IMR-90 (cell line): ENCODE results near the gene PSG5. TPM values are rescaled to one million over a fixed set of nuclear protein-coding genes. Genes with fewer than 3 reads are reported as not detected.
"Not testable (repeated sequence)": the region's sequence is repeated elsewhere in the genome, so short reads cannot be mapped to it uniquely, and the experiment has no call there.

Source experiments
- ATAC-seq: fragments of 200-7000 bp; cut with Tn5 transposase; 2 replicates; pipeline ENCODE4 v1.9.1; 2020; ENCODE audit warnings: low read depth, mild to moderate bottlenecking, moderate library complexity
- BruUV-seq: library from RNA; stranded (reverse); fragments of 400-500 nt; replicated peaks from 2 replicates; lab custom pipeline; 2021; lab: Mats Ljungman, UMichigan
- CTCF ChIA-PET: fragments of 300-600 bp; formaldehyde crosslinking; extraction: SDS; loops from one replicate; lab custom pipeline; 2021; ENCODE audit warnings: antibody characterized with exemption; lab: Yijun Ruan, JAX
- POLR2A ChIA-PET: fragments of 300-600 bp; sonication (Branson Sonifier 250); formaldehyde crosslinking; loops from one replicate; lab custom pipeline; 2022; ENCODE audit warnings: antibody characterized with exemption; ENCODE audit not compliant: unreplicated experiment; lab: Charles Lee
- DNase-seq: peaks from one replicate; pipeline ENCODE4 v3.0.0; 2013
- H2AFZ ChIP-seq: replicated peaks from 2 replicates; pipeline ENCODE3; 2013; ENCODE audit warnings: low read length, mild to moderate bottlenecking; ENCODE audit not compliant: poor library complexity
- H2AK5ac ChIP-seq: 2 replicates; pipeline ENCODE4 v1.6.1; 2013; ENCODE audit warnings: low read depth, low read length, inconsistent platforms
- H2AK9ac ChIP-seq: replicated peaks from 2 replicates; pipeline ENCODE3; 2013; ENCODE audit warnings: mild to moderate bottlenecking, low read depth, low read length, moderate library complexity; ENCODE audit not compliant: poor library complexity
- H2BK120ac ChIP-seq: 2 replicates; pipeline ENCODE4 v1.6.1; 2013; ENCODE audit warnings: low read depth, low read length, inconsistent platforms
- H2BK15ac ChIP-seq: 3 replicates; pipeline ENCODE4 v1.6.1; 2013; ENCODE audit warnings: low read depth, low read length, inconsistent platforms
- H2BK20ac ChIP-seq: 2 replicates; pipeline ENCODE4 v1.6.1; 2013; ENCODE audit warnings: low read depth, mild to moderate bottlenecking, inconsistent platforms, low read length, moderate library complexity
- H2BK5ac ChIP-seq: 2 replicates; pipeline ENCODE4 v1.6.1; 2013; ENCODE audit warnings: mild to moderate bottlenecking, low read depth, low read length, inconsistent platforms; ENCODE audit not compliant: poor library complexity, severe bottlenecking
- H3K14ac ChIP-seq: replicated peaks from 2 replicates; pipeline ENCODE4 v1.6.1; 2013; ENCODE audit warnings: low read depth, low read length, inconsistent platforms
- H3K18ac ChIP-seq: 2 replicates; pipeline ENCODE4 v1.6.1; 2013; ENCODE audit warnings: low read depth, low read length, control low read depth
- H3K23ac ChIP-seq: 2 replicates; pipeline ENCODE4 v1.6.1; 2013; ENCODE audit warnings: low read depth, low read length, inconsistent platforms
- H3K27ac ChIP-seq: 2 replicates; pipeline ENCODE4 v1.5.1; 2013; ENCODE audit warnings: mild to moderate bottlenecking, control low read depth, low read length; ENCODE audit not compliant: insufficient read depth
- H3K27me3 ChIP-seq: 2 replicates; pipeline ENCODE4 v1.6.1; 2013; ENCODE audit warnings: low read length; ENCODE audit not compliant: control insufficient read depth, insufficient read depth
- H3K36me3 ChIP-seq: 2 replicates; pipeline ENCODE4 v1.6.1; 2013; ENCODE audit warnings: low read length, mixed read lengths; ENCODE audit not compliant: control insufficient read depth, insufficient read depth
- H3K4ac ChIP-seq: 2 replicates; pipeline ENCODE4 v1.6.1; 2013; ENCODE audit warnings: low read depth, low read length, inconsistent platforms
- H3K4me1 ChIP-seq: 2 replicates; pipeline ENCODE4 v1.6.1; 2013; ENCODE audit warnings: low read length, mixed read lengths; ENCODE audit not compliant: control insufficient read depth, insufficient read depth
- H3K4me2 ChIP-seq: 2 replicates; pipeline ENCODE4 v1.6.1; 2013; ENCODE audit warnings: low read depth, mild to moderate bottlenecking, control low read depth, low read length, moderate library complexity
- H3K4me3 ChIP-seq: 2 replicates; pipeline ENCODE4 v1.5.1; 2013; ENCODE audit warnings: low read depth, mild to moderate bottlenecking, control low read depth, low read length, moderate library complexity; ENCODE audit not compliant: insufficient read depth
- H3K56ac ChIP-seq: 2 replicates; pipeline ENCODE4 v1.6.1; 2013; ENCODE audit warnings: low read length, inconsistent platforms; ENCODE audit not compliant: insufficient read depth; ENCODE audit errors: extremely low read depth
- H3K79me1 ChIP-seq, 2 experiments: 2 replicates each; pipeline ENCODE4 v1.6.1; 2013; ENCODE audit warnings: low read length in 2 of 2, inconsistent platforms in 1 of 2, low read depth in 1 of 2
- H3K9ac ChIP-seq: 2 replicates; pipeline ENCODE4 v1.6.1; 2013; ENCODE audit warnings: low read depth, low read length, control low read depth
- H3K9me1 ChIP-seq: 2 replicates; pipeline ENCODE4 v1.6.1; 2013; ENCODE audit warnings: low read length, inconsistent platforms; ENCODE audit not compliant: insufficient read depth
- H3K9me3 ChIP-seq: 2 replicates; pipeline ENCODE4 v1.6.1; 2013; ENCODE audit warnings: low read length; ENCODE audit not compliant: control insufficient read depth, insufficient read depth
- H4K20me1 ChIP-seq: 2 replicates; pipeline ENCODE4 v1.6.1; 2013; ENCODE audit warnings: low read length, inconsistent platforms; ENCODE audit not compliant: insufficient read depth
- H4K5ac ChIP-seq: 2 replicates; pipeline ENCODE4 v1.6.1; 2013; ENCODE audit warnings: mild to moderate bottlenecking, low read depth, low read length, control low read depth
- H4K8ac ChIP-seq, 2 experiments: 2 replicates each; pipeline ENCODE4 v1.6.1; 2013; ENCODE audit warnings: low read depth in 2 of 2, low read length in 2 of 2, control low read depth in 1 of 2, inconsistent platforms in 1 of 2
- H4K91ac ChIP-seq: 2 replicates; pipeline ENCODE4 v1.6.1; 2013; ENCODE audit warnings: low read depth, low read length, inconsistent platforms; ENCODE audit not compliant: insufficient read depth
- CTCF ChIP-seq: conservative IDR thresholded peaks from 2 replicates; pipeline ENCODE4 v1.5.1; 2012; ENCODE audit warnings: mild to moderate bottlenecking, low read depth, low read length, improper control_type of control experiment
- RAD21 ChIP-seq: IDR thresholded peaks from 2 replicates; pipeline ENCODE4 v1.6.1; 2012; ENCODE audit warnings: low read length, improper control_type of control experiment
- SMC3 ChIP-seq: fragments of 150-350 bp; IDR thresholded peaks from 2 replicates; pipeline ENCODE4 v1.6.1; 2016; ENCODE audit warnings: low read depth, mild to moderate bottlenecking, antibody characterized with exemption, low read length, moderate library complexity
- WGBS, 2 experiments: methylation state at CpG; one replicate each; pipeline versions ENCODE4 v1.1.5 to v1.1.7; 2013; ENCODE audit warnings: missing lambda C conversion rate in 2 of 2; ENCODE audit not compliant: insufficient read length in 1 of 2; ENCODE audit errors: extremely low coverage in 2 of 2; 5-methylcytosine and 5-hydroxymethylcytosine counted together
- dilution Hi-C: fragments of 300-500 bp; cut with HindIII; formaldehyde crosslinking; loops from one replicate; pipeline ENCODE4 v1.14.3; 2018; ENCODE audit warnings: low sequenced_read_pairs; ENCODE audit not compliant: unreplicated experiment
- in situ Hi-C: fragments of 300-500 bp; cut with MboI; formaldehyde crosslinking; loops from 3 replicates; pipeline ENCODE4 v1.14.3; 2019; ENCODE audit warnings: low sequenced_read_pairs, inconsistent platforms, mixed read lengths
- intact Hi-C: fragments of 100-400 bp; cut with micrococcal nuclease; formaldehyde crosslinking; loops from 2 replicates; pipeline ENCODE4 v1.10.0; 2022
- polyA plus RNA-seq, 3 experiments: library from polyadenylated mRNA; depleted of rRNA; stranded (reverse); fragments of >200 nt; gene quantifications; 2 replicates each; pipeline ENCODE4 v1.2.3, GENCODE V29; 2012; ENCODE audit warnings: low replicate concordance in 1 of 3
- total RNA-seq: library from RNA; depleted of rRNA; stranded (reverse); fragments of >200 nt; gene quantifications from 2 replicates; pipeline ENCODE4 v1.2.3, GENCODE V29; 2012

PSG5 gene
- total and polyA plus RNA-seq, 2 of the 4 experiments (the other 2 are of a cell fraction) = 50.7 to 75.9 TPM

DNA sequence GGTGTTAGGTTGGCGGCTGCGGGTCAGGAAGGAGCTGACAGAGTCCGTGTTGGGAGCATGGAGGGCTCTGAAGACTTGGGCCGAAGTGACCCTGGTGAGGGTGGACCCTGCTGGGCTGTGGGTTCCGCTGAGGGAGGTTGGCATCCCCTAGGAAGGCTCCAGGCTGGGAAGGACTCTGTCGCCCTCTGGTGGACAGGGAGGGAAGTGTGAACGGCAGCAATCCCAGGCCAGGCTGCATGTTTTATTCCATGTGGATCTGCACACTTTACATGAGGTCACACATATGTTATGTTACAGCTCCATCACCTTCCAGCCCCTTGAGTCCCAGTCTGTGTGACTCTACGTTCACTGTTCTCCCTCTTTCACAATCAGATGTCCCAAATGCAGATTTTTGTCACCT is 20.8 kb upstream of the PSG5 start:
- ATAC-seq, H2AFZ ChIP-seq, H3K9ac ChIP-seq, H3K36me3 ChIP-seq, DNase-seq, H3K18ac ChIP-seq, H3K4me1 ChIP-seq, BruUV-seq, H3K27ac ChIP-seq, H3K9me1 ChIP-seq, H3K56ac ChIP-seq, POLR2A ChIA-PET, H2BK5ac ChIP-seq, H4K5ac ChIP-seq, H3K27me3 ChIP-seq, H3K4me2 ChIP-seq, H3K23ac ChIP-seq, dilution Hi-C loops, in situ Hi-C loops, H3K4me3 ChIP-seq, H3K9me3 ChIP-seq, H4K20me1 ChIP-seq, H2AK9ac ChIP-seq, H3K14ac ChIP-seq: not testable (repeated sequence)
- Histone ChIP-seq H3K4ac (peak overlapping the region; percentile 41; the same call in 1 of the 2 replicates), H2BK120ac (peak overlapping the region; percentile 70; the same call in 1 of the 2 replicates), H2AK5ac (peak overlapping the region; percentile 35; the same call in 1 of the 2 replicates), H3K79me1 (peaks cover 9 to 24% of the 10 kb centered on the region in 2 experiments), H4K8ac (peak overlapping the region in 1 of 2 experiments; percentile 71; a peak in 1 of 4 replicates), H2BK20ac (peak overlapping the region; percentile 57), H4K91ac (peak overlapping the region; percentile 56), H2BK15ac (peak overlapping the region; percentile 32; the same call in 1 of the 3 replicates)
- TF ChIP-seq SMC3 (peak; percentile 48), CTCF (peak; percentile 50), RAD21 (peak; percentile 60)
- WGBS, 2 experiments = no CpG with 5 or more reads among the region's 8 CpGs
- CTCF ChIA-PET = interaction anchor here (0.5 kb wide), 1 partner anchor 752 kb away, joined by 6 read pairs; no protein-coding TSS in a partner anchor
- intact Hi-C loops = loop anchor here (5.0 kb wide), 1 partner anchor 105 kb away; no protein-coding TSS in a partner anchor

GRCh38 chr19:43205471-43206105 is 19.3 kb upstream of the PSG5 start, which contains the start of gene PSG4:
Gene PSG4, minus strand, starts transcription at chr19:43205638. Its CDS starts 102 bp downstream, at chr19:43205536.
- no CpG with 5 or more reads among the region's 9 CpGs for WGBS, 2 experiments
- peak within 1 kb of the TSS; percentile 92 for H4K5ac ChIP-seq
- peak within 1 kb of the TSS; percentile 100 for H3K14ac ChIP-seq
- H4K91ac ChIP-seq = peak within 1 kb of the TSS; percentile 99
- peak within 1 kb of the TSS; percentile 72 for H2AK9ac ChIP-seq
- H2BK20ac ChIP-seq = peak within 1 kb of the TSS; percentile 97
- H2BK15ac ChIP-seq = peak within 1 kb of the TSS; percentile 88; the same call in 2 of the 3 replicates
- peak within 1 kb of the TSS; percentile 97 for H3K9ac ChIP-seq
- peak within 1 kb of the TSS; percentile 96 to 98 for H4K8ac ChIP-seq
- peak within 1 kb of the TSS; percentile 55; the same call in 1 of the 2 replicates for H3K4me3 ChIP-seq
- CTCF ChIA-PET, in situ Hi-C loops, H3K36me3 ChIP-seq, H3K9me3 ChIP-seq, H3K9me1 ChIP-seq, H4K20me1 ChIP-seq, H3K27me3 ChIP-seq, BruUV-seq, dilution Hi-C loops: not testable (repeated sequence)
- peak within 1 kb of the TSS; percentile 77; the same call in 1 of the 2 replicates for H3K56ac ChIP-seq
- H3K18ac ChIP-seq = peak within 1 kb of the TSS; percentile 90
- peak within 1 kb of the TSS; percentile 61 for H2AFZ ChIP-seq
- peak within 1 kb of the TSS; percentile 78 for H3K27ac ChIP-seq
- H3K79me1 ChIP-seq = peaks cover 9 to 24% of the 10 kb centered on the region in 2 experiments
- peak within 1 kb of the TSS; percentile 97 for H2BK5ac ChIP-seq
- DNase-seq (peak; percentile 50), ATAC-seq (peak; percentile 67)
- H3K4me2 ChIP-seq = peak within 1 kb of the TSS; percentile 97
- peak within 1 kb of the TSS; percentile 98 for H3K23ac ChIP-seq
- POLR2A ChIA-PET = interaction anchor here (0.7 kb wide), 1 partner anchor 31 kb away, joined by 3 read pairs; no protein-coding TSS in a partner anchor
- H2BK120ac ChIP-seq = peak within 1 kb of the TSS; percentile 99
- peak within 1 kb of the TSS; percentile 97 for H3K4ac ChIP-seq
- peak within 1 kb of the TSS; percentile 98 for H2AK5ac ChIP-seq
- intact Hi-C loops = loop anchor here (5.0 kb wide), 1 partner anchor 103 kb away; no protein-coding TSS in a partner anchor
- peaks cover 14% of the 10 kb centered on the region for H3K4me1 ChIP-seq
